Thoracic aorta (tissue), 2 donors: ENCODE results near the gene CGREF1. TPM values are rescaled to one million over a fixed set of nuclear protein-coding genes. Genes with fewer than 3 reads are reported as not detected.
A peak's percentile ranks its signal among the peaks of the same experiment; 100 is the strongest.

ENCODE experiments used
- ATAC-seq: fragments of 150-250 bp; one replicate; pipeline ENCODE4 v1.8.0; 2017; ENCODE audit warnings: low read depth; ENCODE audit not compliant: insufficient number of reproducible peaks, low FRiP score
- DNase-seq: peaks from one replicate; pipeline ENCODE4 v3.0.0-alpha.2; 2020; ENCODE audit warnings: low spot score
- H3K27ac ChIP-seq, 2 donors: fragments of 200-600 bp; sonication (generic); 1 replicate in 1 of 2; 2 replicates in 1 of 2; pipeline ENCODE4 v1.5.1; 2016; ENCODE audit warnings: mild to moderate bottlenecking in 2 of 2, moderate library complexity in 2 of 2
- H3K27me3 ChIP-seq: fragments of 200-600 bp; sonication (generic); replicated peaks from 2 replicates; pipeline ENCODE4 v1.6.0; 2016; ENCODE audit warnings: mild to moderate bottlenecking; ENCODE audit not compliant: insufficient read depth
- H3K36me3 ChIP-seq: fragments of 200-600 bp; sonication (generic); one replicate; pipeline ENCODE4 v1.5.1; 2016
- H3K4me1 ChIP-seq, 2 donors: fragments of 200-600 bp; sonication (generic); 1 replicate in 1 of 2; 2 replicates in 1 of 2; pipeline versions ENCODE4 v1.5.1 to v1.6.0; 2016; ENCODE audit warnings: low read depth in 2 of 2, mild to moderate bottlenecking in 1 of 2; ENCODE audit not compliant: control insufficient read depth in 1 of 2
- H3K4me3 ChIP-seq: fragments of 200-600 bp; sonication (generic); 2 replicates; pipeline ENCODE4 v1.5.1; 2016; ENCODE audit warnings: mild to moderate bottlenecking
- H3K9me3 ChIP-seq: fragments of 200-600 bp; sonication (generic); 2 replicates; pipeline ENCODE4 v1.5.1; 2016
- CTCF ChIP-seq: fragments of 200-600 bp; sonication (generic); IDR thresholded peaks from one replicate; pipeline ENCODE4 v1.5.1; 2019; ENCODE audit warnings: antibody characterized with exemption
- total RNA-seq, 2 donors: library from RNA; depleted of rRNA; stranded (reverse); fragments of >200 nt; gene quantifications; one replicate each; pipeline versions ENCODE4 v1.1.0 to v1.2.3, GENCODE V29; 2016

Gene CGREF1
- total RNA-seq, 2 donors from 2014 or later = 18.8 to 19.8 TPM

GRCh38 chr2:27057184-27057583 lies 61.7 kb downstream of the CGREF1 start:
- DNase-seq (no peak), ATAC-seq (no peak)
- H3K4me1 ChIP-seq = peaks cover 0 to 4% of the 10 kb centered on the region in 2 donors
- no peak for TF ChIP-seq CTCF
- H3K9me3 ChIP-seq = no peaks in the 10 kb centered on the region
- no peak overlapping the region for H3K27ac ChIP-seq
- no peak overlapping the region for H3K4me3 ChIP-seq
- H3K36me3 ChIP-seq = peaks cover 34% of the 10 kb centered on the region
- no peaks in the 10 kb centered on the region for H3K27me3 ChIP-seq

DNA sequence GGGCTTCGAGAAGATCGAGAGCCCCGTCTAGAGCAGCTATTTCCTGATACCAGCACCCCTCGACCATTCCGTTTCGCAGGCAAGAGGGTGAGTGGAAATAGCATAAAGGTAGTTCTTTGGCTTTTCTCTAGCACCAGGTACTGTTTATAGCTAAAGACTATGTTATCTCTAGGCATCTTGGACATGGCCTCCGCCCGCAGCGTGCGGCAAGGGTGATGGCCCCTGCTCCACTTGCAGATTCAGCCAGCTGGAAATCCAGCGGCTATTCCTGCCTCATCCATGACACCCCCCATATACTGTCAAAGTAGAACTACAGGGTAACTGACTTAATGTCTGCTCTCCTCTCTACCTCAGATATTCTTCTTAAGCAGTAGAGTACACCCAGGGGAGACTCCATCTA lies 64.2 kb downstream of the CGREF1 start:
- TF ChIP-seq CTCF = no peak
- DNase-seq (no peak), ATAC-seq (no peak)
- Histone ChIP-seq H3K9me3 (no peaks in the 10 kb centered on the region), H3K36me3 (peaks cover 30% of the 10 kb centered on the region), H3K27me3 (no peaks in the 10 kb centered on the region), H3K27ac (no peak overlapping the region), H3K4me3 (no peak overlapping the region), H3K4me1 (peaks cover 0 to 9% of the 10 kb centered on the region in 2 donors)

GRCh38 chr2:27053776-27054175 lies 65.2 kb downstream of the CGREF1 start:
- ATAC-seq = no peak
- H3K36me3 ChIP-seq = peaks cover 29% of the 10 kb centered on the region
- no peak for DNase-seq
- H3K4me3 ChIP-seq = no peak overlapping the region
- H3K9me3 ChIP-seq = no peaks in the 10 kb centered on the region
- H3K27ac ChIP-seq = no peak overlapping the region
- H3K27me3 ChIP-seq = no peaks in the 10 kb centered on the region
- H3K4me1 ChIP-seq = peaks cover 5 to 15% of the 10 kb centered on the region in 2 donors
- TF ChIP-seq CTCF = no peak

DNA sequence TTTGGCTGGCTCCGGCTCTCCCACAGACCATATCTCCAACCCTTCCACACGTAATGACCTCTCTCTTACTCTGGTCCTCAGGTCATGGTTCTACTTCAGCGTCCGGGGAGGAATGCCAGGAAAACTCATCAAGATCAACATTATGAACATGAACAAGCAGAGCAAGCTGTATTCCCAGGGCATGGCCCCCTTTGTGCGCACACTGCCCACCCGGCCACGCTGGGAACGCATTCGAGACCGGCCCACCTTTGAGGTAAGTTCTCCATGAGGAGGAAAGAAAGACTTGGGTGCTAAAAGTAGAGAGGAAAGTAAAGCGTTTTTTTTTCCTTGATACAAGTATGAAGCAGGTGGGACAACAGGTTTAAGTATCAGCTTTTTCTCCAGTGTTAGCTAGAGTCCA lies 65.6 kb downstream of the CGREF1 start:
- Histone ChIP-seq H3K27ac (no peak overlapping the region), H3K9me3 (no peaks in the 10 kb centered on the region), H3K36me3 (peaks cover 29% of the 10 kb centered on the region), H3K4me3 (no peak overlapping the region), H3K27me3 (no peaks in the 10 kb centered on the region), H3K4me1 (peaks cover 5 to 15% of the 10 kb centered on the region in 2 donors)
- TF ChIP-seq CTCF = no peak
- no peak for ATAC-seq
- DNase-seq = no peak

DNA sequence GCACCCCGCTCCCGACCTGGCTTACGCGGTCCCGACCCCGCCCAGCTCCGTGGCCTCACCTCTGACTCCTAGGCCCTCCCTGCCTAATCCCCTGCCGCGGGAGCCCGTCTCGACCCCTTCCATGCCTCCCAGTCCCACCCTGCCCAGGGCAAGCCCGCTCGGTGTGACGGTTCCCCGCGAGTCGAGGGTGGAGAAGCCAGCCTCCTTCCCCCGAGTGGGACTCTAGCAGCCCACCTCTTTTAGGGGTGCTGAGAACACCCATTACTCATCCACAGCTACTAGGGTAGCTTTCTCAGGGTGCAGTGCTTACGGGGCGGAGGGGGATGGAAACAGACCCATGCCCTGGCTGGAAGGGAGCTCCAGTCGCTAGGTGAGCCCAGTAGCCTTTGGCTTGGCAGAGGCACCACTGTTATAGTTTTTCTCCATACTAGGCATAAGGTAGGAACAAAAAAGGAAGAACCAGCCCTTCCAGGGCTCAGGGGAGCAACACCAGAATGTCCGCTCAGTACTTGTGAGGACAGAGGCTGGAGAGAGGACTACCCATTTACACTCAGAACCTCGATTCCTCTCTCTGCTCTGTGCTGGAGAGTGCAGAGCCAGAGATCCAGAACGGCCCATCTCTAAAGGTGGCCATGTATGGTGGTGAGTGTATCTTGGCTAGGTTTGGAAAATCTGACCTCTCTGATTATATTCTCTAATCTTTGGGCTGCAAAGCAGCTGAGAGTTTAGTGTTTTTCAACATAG lies 66.9 kb downstream of the CGREF1 start:
- no peaks in the 10 kb centered on the region for H3K9me3 ChIP-seq
- H3K36me3 ChIP-seq = peaks cover 26% of the 10 kb centered on the region
- H3K4me1 ChIP-seq = peaks cover 5 to 15% of the 10 kb centered on the region in 2 donors
- peak overlapping the region; percentile 80 to 87 for H3K27ac ChIP-seq
- H3K4me3 ChIP-seq = peak overlapping the region; percentile 89
- ATAC-seq = no peak
- H3K27me3 ChIP-seq = no peaks in the 10 kb centered on the region
- no peak for DNase-seq
- no peak for TF ChIP-seq CTCF
